ENCODE data around the gene LNX1.

Gene LNX1

DNA sequence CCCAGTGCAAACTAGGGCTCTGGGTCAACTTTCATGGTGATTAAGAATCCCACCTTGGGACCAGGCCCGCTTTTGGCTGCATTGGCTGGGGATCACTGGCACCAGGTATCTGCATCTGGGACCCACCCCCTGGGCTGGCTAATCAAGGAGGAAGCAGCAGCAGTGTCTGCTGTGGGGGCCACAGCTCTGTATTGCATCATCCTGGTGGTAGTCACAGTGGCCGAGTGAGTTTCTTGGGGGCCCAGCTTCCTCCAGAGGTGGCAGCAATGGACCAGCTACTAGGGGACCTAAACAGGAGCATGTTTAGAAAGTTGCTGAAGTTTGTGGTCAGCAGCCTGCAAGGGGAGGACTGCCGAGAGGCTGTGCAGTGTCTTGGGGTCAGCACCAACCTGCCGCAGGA, 15.7 kb downstream of the LNX1 start:
- in situ Hi-C loops (cut with HindIII; ENCODE audit: low sequenced_read_pairs) = no loop called here

DNA sequence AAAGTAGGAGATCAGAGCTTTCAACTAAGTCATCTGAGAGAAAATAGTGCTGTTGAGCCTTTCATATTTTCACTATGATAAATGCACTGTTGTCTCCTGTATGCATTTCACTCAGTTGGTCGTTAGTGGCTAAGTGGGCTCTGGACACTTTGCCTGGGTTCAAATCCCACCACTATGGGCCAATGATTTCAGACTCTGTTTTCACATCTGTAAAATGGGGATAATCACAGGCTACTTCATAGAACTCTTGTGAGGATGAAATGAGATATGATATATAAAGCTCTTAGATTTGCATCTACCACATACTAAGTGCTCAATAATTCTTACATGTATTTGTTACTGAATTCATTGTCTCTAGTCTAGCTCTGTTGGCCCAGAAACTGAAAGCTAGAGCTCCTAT, 16.8 kb downstream of the LNX1 start:
- in situ Hi-C loops (cut with HindIII; ENCODE audit: low sequenced_read_pairs) = no loop called here

DNA sequence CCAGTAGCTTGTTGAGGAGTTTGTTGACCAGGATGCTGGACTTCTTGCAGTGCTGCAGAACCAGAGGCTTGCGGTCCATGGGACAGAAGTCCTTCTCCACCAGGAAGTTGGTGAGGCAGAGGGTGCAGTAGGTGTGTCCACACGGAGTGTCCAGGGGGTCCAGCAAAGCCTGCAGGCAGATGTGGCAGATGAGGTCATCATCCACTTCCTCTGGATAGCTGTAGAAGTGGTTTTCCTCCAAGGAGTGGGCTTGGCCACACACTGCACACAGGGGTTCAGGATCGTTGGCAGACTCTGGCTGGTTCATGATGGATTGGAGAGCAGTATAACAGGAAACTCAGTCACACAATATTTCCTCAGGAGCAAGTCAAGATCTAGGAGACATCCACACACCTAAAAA, 17.6 kb downstream of the LNX1 start:
- in situ Hi-C loops (cut with HindIII; ENCODE audit: low sequenced_read_pairs) = no loop called here

DNA sequence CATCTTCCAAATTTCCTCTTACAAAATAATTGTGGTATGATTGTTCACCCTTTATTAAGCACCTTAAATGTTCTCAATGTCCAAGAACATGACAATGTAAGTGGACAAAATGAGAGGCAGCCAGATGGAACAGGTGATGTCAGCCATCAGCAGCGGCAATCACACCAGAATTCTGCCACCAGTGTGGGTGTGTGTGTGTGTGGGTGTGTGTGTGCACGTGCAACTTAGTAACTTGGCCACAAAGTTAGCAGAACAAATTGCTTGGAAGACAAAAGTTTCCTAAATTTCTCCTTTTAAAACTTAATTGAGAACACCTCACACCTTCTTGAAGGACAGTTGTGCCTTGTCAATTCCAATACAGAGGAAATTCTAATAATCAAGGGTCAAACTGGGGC, 18.7 kb downstream of the LNX1 start:
- in situ Hi-C loops (cut with HindIII; ENCODE audit: low sequenced_read_pairs) = no loop called here

DNA sequence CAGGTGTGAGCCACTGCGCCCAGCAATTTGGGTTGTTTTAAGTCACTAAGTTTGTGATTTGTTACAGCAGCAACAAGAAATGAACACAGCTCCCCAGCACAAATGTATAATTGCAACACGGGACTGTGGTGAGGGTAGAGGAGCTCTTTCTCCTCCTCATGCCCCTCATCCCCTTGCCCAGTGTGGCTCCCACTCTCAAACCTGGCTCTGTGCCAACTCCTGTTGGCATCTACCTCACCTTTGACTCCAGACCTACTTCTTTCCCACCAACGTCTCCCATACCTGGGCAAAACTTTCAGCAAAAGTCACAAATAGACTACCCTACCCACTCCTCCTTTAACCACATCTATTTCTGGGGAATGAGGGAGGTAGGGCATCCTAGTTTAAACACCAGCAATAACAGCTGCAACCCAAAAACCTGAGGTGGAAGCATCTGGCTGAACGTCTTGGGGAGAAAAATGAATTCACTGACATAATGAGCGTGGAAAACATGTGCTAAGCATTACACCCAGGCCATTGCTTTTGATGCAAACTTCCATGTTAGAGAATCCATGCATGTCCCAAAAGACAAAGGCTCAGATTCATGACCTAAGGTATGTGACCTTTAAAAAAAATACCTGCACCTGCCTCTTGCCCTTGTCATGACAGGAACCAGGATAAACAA, 19.2 kb downstream of the LNX1 start:
- in situ Hi-C loops (cut with HindIII; ENCODE audit: low sequenced_read_pairs) = no loop called here

DNA sequence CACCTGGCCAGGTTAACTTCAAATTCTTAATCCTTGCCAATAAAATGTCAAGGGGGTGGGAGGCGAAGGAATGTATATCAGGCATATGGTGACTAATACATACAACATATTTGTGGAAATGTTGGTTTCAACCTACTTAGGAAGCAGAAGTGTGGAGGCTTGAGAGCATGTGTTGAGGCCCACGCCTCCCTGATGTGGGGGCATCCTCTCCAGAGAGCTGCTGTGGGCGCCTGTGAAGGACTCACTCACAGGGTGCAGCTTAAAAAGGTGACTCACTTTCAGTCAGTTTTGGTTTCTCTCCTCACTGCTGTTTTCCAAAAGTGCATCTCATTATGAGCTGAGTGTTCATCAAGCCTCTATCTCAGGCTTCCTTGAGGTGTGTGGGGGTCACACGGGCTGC, 27.5 kb downstream of the LNX1 start:
- in situ Hi-C loops (cut with HindIII; ENCODE audit: low sequenced_read_pairs) = no loop called here

DNA sequence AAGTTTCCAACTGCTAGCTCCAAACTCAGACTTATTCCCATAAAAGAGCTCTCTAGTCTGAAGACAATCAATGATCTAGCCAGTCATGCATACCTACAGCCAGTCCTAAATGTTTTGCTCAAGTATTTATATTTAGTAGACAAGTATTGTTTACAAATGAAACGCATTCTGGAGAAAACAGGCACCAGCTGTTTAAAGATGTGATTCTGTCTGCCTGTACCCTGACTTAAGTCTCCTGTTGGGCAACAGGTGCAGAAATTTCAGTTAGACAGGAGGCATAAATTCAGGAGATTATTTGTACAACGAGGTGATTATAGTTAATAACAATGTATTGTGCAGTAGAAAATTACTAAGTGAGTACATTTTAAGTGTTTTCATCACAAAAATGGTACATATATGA, 28.9 kb downstream of the LNX1 start:
- in situ Hi-C loops (cut with HindIII; ENCODE audit: low sequenced_read_pairs) = no loop called here

DNA sequence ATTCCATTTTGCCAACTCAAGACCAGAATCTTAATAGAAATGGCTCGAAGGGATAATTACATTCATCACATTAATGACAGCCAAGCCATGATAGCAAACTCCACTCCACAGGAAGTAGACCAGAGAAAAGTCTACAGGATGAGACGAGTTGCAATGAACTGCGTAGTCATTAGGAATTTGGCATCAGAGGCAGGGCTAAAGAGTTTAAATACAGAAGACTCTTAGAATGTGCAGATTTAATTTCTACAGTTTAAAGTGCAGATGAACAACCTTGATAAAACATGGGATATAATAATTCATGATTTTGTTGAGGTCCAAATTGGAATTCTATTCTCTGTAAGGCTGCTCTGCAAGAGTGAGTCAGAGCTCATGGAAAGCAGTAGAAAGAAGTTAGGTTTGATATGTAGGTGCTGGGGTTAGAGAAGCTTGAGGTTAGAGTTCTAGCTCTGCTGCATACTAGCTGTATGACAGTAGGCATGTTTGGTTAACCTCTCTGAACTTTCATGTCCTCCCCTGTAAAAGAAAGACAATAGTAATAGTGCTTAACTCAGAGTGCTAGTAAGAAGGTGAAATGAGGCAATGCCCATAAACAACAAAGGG, 32.2 kb downstream of the LNX1 start:
- in situ Hi-C loops (cut with HindIII; ENCODE audit: low sequenced_read_pairs) = no loop called here

DNA sequence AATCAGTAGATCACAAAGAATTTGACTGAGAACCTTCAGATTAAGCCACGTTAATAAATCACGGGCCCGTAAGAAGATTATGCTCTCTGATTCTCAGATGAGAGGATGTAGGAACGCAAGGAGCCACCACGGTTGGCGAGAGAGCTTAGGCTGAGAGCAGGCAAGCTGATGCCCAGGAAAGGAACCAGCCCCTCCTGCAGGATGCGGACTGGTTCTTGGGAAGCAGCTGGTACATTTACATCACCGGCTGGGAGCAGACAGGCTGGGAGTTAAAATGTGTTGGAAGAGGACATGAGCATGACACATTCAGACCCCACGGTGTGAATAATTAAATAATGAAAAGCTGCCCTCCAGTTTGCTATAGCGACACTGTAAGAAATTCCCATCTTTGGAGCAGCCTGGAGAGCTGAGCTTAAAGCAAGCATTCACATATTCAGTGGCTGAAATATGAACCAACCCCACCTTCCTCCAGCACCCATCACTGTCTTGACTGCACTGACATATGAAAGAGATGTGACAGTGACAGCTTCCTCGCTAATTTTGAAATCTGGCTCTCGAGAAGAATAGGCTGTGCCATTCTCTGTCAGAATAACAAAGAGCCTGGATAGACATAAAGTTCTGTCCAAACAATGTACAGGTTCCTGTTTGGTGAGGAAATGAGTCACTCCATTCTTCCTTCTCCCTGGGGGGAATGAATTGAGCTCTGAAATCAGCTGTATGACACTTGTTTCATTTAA, 33.1 kb downstream of the LNX1 start:
- in situ Hi-C loops (cut with HindIII; ENCODE audit: low sequenced_read_pairs) = no loop called here

DNA sequence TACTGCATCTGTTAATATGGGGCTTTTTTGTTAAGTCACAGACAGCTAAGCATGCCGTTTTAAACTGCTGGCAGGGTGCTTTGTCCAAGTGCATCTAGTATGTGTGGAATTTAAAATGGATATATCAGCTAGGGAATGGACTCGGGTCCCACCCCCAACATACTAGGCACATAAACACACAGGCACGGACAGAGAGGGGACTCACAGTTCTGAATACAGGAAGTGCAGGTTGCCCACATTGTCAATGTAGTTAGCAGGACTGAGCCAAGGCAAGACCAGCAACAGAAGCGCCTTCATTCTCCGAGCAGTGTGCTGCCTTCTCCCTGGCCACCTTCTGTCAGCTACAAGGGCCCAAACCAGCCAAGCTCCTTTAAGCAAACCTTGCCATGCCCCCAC, 33.6 kb downstream of the LNX1 start:
- in situ Hi-C loops (cut with HindIII; ENCODE audit: low sequenced_read_pairs) = no loop called here

DNA sequence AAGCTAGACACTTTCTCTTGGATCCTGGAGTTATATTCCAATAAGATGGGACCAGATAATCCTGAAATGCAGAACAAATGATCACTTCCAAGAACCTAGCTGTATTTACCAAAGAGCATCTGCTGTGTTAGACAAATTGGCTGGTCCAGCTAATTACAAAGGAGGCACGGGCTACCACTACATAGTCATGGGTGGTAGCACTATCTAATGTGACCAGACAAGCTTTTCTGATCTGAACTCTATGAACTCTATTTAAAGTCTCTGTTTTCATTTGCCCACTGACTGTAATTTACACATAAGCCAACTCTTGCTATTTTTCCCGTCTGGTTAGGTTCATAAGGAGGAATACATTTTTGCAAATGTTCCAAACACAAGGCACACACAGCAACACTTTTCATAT, 34.6 kb downstream of the LNX1 start:
- in situ Hi-C loops (cut with HindIII; ENCODE audit: low sequenced_read_pairs) = no loop called here

DNA sequence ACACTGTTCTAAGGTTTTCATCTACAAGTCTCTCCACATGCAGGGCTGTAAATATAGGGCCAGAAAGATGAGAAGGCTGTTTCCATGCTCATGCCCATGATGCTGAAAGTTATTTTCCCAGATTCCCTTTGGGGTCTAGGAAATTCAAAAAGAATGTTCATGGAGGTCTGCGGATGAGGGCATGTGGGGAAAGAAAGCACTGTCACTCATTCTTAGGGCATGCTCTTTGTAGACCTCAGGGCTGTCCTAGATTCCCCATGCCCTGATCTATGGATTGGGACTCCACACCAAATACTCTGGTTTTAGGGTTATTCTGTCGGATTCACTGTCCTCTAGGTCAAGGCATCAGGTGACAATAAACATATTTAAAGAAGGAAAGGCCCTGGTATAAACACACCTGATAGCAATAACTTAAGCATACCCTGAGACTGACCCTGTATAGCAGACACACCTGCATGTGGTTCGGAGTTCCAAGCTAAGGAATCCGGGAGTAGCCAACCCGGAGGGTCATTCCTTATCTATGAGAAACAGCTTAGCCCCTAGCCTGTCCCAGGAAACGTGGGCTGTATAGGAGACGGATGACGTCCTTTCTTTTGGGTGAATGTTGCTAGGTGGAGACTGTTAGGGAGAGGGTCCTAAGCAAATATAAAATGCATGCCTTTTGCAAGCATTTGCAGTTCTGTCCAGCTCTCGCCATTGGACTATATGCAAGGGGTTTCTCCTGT, 37.6 kb downstream of the LNX1 start:
- in situ Hi-C loops (cut with HindIII; ENCODE audit: low sequenced_read_pairs) = no loop called here

DNA sequence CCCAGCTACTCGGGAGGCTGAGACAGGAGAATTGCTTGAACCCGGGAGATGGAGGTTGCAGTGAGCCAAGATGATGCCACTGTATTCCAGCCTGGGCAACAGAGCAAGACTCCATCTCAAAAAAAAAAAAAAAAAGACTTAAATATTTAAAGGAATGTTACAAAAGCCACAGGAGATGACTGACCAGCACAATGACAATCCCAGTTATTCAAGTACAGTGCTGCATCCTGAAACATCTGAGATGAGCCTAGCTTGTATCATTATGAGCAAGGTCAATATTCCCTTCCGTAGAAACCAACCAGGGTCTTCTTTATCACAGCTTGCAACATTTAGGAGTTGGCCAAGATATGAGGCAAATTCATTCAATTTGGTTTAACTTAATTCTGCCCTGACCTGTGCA, 38.6 kb downstream of the LNX1 start:
- in situ Hi-C loops (cut with HindIII; ENCODE audit: low sequenced_read_pairs) = no loop called here

DNA sequence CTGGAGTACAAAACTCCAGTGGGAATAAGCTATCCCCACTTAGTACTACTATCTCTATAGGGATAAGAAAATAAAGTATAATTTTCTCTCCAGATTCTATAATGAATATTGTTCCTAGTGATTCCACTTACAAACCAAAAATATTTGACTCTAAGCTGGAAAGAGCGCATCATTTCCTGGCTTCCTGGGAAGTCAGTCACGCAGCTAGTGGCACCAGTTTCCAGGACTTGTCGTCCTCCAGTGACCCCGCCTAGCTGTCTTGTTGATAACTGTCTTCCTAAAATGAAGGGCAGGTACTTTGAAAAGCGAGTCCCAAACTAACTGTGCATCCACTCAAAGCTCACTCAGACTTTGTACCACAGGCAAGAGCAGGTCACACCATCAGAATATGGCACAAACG, 39.3 kb downstream of the LNX1 start:
- in situ Hi-C loops (cut with HindIII; ENCODE audit: low sequenced_read_pairs) = no loop called here

DNA sequence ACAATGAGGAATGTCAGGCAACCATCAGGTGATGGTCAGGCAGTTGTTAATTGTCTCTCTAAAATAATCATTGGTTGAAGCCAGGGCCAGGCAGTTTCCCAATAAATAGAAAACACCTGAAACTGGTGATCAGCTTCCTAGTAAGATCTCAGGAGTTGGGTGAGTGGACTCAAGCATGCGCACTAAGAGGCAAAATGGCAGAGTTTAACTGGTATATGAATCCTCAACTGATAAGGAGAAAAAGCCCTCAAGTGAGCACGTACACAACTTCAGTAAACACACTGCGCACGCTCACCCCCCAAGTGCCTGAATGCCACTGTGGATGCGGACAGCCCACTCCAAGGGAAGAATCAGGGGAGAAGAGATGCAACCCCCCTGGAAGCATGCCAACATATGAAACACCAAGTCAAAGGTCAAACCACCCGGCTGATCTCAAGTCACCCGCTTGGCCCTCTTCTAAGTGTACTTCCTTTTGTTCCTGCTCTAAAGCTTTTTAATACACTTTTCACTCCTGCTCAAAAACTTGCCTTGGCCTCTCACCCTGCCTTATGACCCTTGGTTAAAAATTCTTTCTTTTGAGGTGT, 39.9 kb downstream of the LNX1 start:
- in situ Hi-C loops (cut with HindIII; ENCODE audit: low sequenced_read_pairs) = no loop called here

DNA sequence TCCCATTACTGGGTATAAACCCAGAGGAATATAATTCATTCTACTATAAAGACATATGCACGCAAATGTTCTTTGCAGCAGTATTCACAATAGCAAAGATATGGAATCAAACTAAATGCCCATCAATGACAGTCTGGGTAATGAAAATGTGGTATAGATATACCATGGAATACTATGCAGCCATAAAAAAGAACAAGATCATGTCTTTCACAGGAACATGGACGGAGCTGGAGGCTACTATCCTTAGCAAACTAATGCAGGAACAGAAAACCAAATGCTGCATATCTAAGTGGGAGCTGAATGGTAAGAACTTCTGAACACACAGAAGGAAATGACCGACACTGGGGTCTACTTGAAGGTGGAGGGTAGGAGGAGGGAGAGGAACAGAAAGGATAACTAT, 42.6 kb downstream of the LNX1 start:
- in situ Hi-C loops (cut with HindIII; ENCODE audit: low sequenced_read_pairs) = no loop called here

DNA sequence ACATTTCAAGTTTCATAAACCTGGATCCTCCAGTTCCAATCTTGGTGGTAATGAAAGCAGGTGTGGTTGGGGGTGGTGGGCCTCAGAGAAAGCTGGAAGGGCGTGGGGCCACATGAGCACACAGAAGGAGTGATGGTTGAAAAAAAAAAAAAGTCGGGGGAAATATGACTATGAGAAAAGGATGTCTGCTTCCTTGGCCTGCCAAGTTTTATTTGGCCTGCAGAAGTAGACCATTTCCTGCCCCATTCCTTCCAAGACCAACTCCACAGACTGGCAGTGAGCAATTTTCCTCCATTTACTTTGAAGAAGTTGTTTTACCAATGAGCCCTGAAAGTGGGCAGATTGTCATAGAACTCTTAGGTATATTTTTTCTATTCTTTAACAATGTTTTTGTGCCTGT, 43.3 kb downstream of the LNX1 start:
- in situ Hi-C loops (cut with HindIII; ENCODE audit: low sequenced_read_pairs) = no loop called here

DNA sequence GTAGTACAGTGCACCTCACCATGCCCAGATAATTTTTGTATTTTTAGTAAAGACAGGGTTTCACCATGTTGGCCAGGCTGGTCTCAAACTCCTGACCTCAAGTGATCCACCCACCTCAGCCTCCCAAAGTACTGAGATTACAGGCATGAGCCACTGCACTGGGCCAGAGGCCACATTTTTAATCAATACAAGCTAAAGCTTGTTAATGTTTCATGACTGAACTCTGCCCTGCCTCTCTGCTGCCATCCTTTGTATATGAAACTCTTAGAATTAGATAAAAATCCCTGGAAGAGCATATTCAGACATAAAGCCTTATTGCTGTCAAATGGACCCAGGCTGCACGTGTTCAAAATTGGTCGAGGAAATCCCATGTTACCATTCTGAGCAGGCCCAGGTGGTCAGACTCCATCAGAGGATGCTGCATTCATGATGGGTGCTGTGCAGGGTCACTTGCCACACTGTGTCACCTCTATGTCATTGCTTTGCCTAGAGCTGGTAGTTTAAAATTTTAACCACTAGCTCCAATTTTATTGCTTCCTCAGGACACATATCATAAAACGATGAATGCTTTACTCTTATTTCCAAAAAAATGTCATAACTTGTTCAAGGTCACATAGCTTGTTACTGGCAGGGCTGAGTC, 45.2 kb downstream of the LNX1 start:
- in situ Hi-C loops (cut with HindIII; ENCODE audit: low sequenced_read_pairs) = no loop called here

DNA sequence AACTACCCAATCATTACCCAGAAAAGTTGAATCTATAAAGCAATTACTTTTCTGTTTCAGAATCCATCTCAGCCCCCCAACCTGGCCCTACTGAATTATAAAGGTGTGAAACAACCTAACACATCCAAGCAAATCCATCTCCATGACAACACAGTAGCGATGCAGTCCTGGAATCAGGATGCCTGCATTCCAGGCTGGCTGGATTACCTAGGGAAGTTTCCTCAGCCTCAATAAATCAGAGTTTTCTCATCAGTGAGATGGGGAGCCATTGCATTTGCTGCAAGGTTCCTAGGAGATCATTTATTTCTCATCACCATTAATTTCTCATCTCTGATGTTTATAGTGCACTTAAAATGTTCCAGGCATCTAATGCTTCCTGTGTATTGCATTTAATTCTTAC, 46.0 kb downstream of the LNX1 start:
- in situ Hi-C loops (cut with HindIII; ENCODE audit: low sequenced_read_pairs) = no loop called here

DNA sequence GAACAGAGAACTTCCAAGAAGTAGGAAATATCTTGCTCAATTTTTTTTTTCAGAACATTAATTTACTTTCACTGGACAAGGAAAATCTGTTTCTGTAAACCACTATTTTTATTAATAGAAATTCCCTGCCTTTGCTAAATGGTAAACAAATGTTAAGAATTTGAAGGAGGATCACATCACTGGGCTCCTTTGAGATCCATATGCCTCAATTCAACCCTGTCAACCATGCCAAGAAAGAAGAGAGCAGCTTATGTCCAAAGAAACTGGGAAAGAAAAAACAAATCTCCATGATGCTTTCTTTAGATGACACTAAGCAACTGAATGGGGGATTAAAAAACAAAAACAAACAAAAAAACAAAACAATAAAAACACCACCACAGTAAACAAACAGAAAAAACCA, 47.7 kb downstream of the LNX1 start:
- in situ Hi-C loops (cut with HindIII; ENCODE audit: low sequenced_read_pairs) = no loop called here

DNA sequence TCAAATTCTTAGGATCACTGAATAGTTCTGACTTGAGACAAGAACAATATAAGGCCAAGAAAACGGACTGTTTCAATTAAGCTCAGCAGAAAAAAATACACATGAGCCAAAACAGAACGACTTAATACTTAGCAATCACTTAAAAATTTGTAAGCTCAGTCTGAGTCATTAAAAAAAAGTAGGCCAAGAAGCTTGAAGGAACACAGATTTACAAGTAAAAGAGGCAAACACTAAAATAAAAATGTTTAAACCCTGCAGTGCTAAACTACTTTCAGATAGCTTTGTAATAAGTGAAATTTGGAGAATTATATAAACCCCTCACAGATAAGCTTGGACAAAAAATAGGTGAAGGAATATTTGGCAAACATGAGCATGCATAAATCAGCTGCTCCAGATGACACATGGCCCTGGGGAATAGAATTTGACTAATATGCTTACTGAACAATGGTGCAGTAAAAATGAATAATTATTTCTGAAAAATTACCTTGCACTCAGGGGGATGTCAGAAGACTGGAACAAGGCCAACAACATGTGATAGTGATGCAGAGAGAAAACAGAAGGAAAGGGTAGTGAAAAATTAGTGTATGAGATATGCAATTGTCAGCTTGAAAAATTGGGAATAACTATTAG, 49.6 kb downstream of the LNX1 start:
- in situ Hi-C loops (cut with HindIII; ENCODE audit: low sequenced_read_pairs) = no loop called here
